Endothelial cell (in vitro differentiated cells): ENCODE results near the gene VWA1. TPM values are rescaled to one million over a fixed set of nuclear protein-coding genes. Genes with fewer than 3 reads are reported as not detected.

Experiments
- DNase-seq: peaks from one replicate; pipeline ENCODE4 v3.0.0; 2021; ENCODE audit warnings: low spot score
- H3K27ac Mint-ChIP-seq: one replicate; pipeline ENCODE4 v1.8.0; 2021; ENCODE audit warnings: mixed read lengths, inconsistent platforms; ENCODE audit not compliant: unreplicated experiment
- H3K27me3 Mint-ChIP-seq: one replicate; pipeline ENCODE4 v1.8.0; 2021; ENCODE audit warnings: mild to moderate bottlenecking, moderate library complexity, mixed read lengths, inconsistent platforms; ENCODE audit not compliant: unreplicated experiment
- H3K36me3 Mint-ChIP-seq: one replicate; pipeline ENCODE4 v1.8.0; 2021; ENCODE audit warnings: mild to moderate bottlenecking, low read depth, mixed read lengths, inconsistent platforms; ENCODE audit not compliant: unreplicated experiment
- H3K4me1 Mint-ChIP-seq: one replicate; pipeline ENCODE4 v1.8.0; 2021; ENCODE audit warnings: mild to moderate bottlenecking, mixed read lengths, inconsistent platforms; ENCODE audit not compliant: unreplicated experiment
- H3K4me3 Mint-ChIP-seq: one replicate; pipeline ENCODE4 v1.8.0; 2021; ENCODE audit warnings: mild to moderate bottlenecking, mixed read lengths, inconsistent platforms; ENCODE audit not compliant: unreplicated experiment
- H3K9me3 Mint-ChIP-seq: one replicate; pipeline ENCODE4 v1.8.0; 2021; ENCODE audit warnings: mixed read lengths, inconsistent platforms; ENCODE audit not compliant: unreplicated experiment
- CTCF ChIP-seq: fragments of 200-600 bp; sonication (generic); IDR thresholded peaks from one replicate; pipeline ENCODE4 v1.5.0; 2021; ENCODE audit warnings: antibody characterized with exemption; ENCODE audit not compliant: unreplicated experiment
- total RNA-seq: library from RNA; stranded (reverse); fragmentation: NEBNext Ultra II Directional; extraction: Animal tissue kit (Norgen Biotek cat#: 25700); gene quantifications from one replicate; pipeline ENCODE4 v1.2.1, GENCODE V29; 2021; ENCODE audit not compliant: unreplicated experiment

Gene VWA1
- total RNA-seq, 1 donor from 2014 or later, result 34.2 TPM

GRCh38 chr1:1435911-1436629, 580 bp downstream of the VWA1 start:
- no peak overlapping the region for H3K27ac Mint-ChIP-seq
- H3K4me3 Mint-ChIP-seq, result peak overlapping the region; percentile 88
- peaks cover 2% of the 10 kb centered on the region for H3K27me3 Mint-ChIP-seq
- no peaks in the 10 kb centered on the region for H3K9me3 Mint-ChIP-seq
- H3K4me1 Mint-ChIP-seq, result peaks cover 13% of the 10 kb centered on the region
- peaks cover 4% of the 10 kb centered on the region for H3K36me3 Mint-ChIP-seq
- DNase-seq, result no peak
- TF ChIP-seq CTCF, result no peak

GRCh38 chr1:1436630-1437032, 1.1 kb downstream of the VWA1 start:
- H3K9me3 Mint-ChIP-seq, result no peaks in the 10 kb centered on the region
- peaks cover 4% of the 10 kb centered on the region for H3K36me3 Mint-ChIP-seq

GRCh38 chr1:1437033-1437903, 1.8 kb downstream of the VWA1 start:
- no peaks in the 10 kb centered on the region for H3K9me3 Mint-ChIP-seq
- peaks cover 2% of the 10 kb centered on the region for H3K27me3 Mint-ChIP-seq
- TF ChIP-seq CTCF, result no peak
- H3K27ac Mint-ChIP-seq, result no peak overlapping the region
- peaks cover 11% of the 10 kb centered on the region for H3K4me1 Mint-ChIP-seq
- no peak overlapping the region for H3K4me3 Mint-ChIP-seq
- no peak for DNase-seq
- peaks cover 4% of the 10 kb centered on the region for H3K36me3 Mint-ChIP-seq

More at GRCh38 chr1:1436630-1437032, 1.1 kb downstream of the VWA1 start:
- Mint-ChIP-seq H3K4me3 (no peak overlapping the region), H3K27me3 (peaks cover 2% of the 10 kb centered on the region), H3K4me1 (peaks cover 11% of the 10 kb centered on the region), H3K27ac (no peak overlapping the region)
- no peak for DNase-seq
- TF ChIP-seq CTCF, result no peak

GRCh38 chr1:1437904-1438376, 2.5 kb downstream of the VWA1 start:
- Mint-ChIP-seq H3K4me3 (no peak overlapping the region), H3K36me3 (peaks cover 4% of the 10 kb centered on the region), H3K27me3 (peaks cover 2% of the 10 kb centered on the region), H3K27ac (no peak overlapping the region), H3K4me1 (peaks cover 6% of the 10 kb centered on the region), H3K9me3 (no peaks in the 10 kb centered on the region)
- no peak for DNase-seq
- TF ChIP-seq CTCF, result no peak
